HepG2 (cell line): ENCODE data around the gene TNFRSF6B. TPM values are rescaled to one million over a fixed set of nuclear protein-coding genes. Genes with fewer than 3 reads are reported as not detected.

Experiments used
- BCL6 ChIP-seq: IDR thresholded peaks from 2 replicates; pipeline ENCODE4 v1.6.1; 2016; ENCODE audit warnings: missing genetic modification reagents, missing compliant biosample characterization
- CAMTA2 ChIP-seq: sonication (generic); formaldehyde crosslinking; IDR thresholded peaks from 2 replicates; pipeline ENCODE4 v1.4.0; 2020; ENCODE audit warnings: mild to moderate bottlenecking, missing genetic modification reagents, borderline replicate concordance
- CSRNP2 ChIP-seq: sonication (generic); formaldehyde crosslinking; conservative IDR thresholded peaks from 2 replicates; pipeline ENCODE4 v1.8.0; 2022; ENCODE audit warnings: low read depth, missing genetic modification reagents
- GABPB1 ChIP-seq: IDR thresholded peaks from 2 replicates; pipeline ENCODE4 v1.6.1; 2016; ENCODE audit warnings: mild to moderate bottlenecking, missing genetic modification reagents, moderate library complexity, missing compliant biosample characterization
- HOMEZ ChIP-seq: IDR thresholded peaks from 2 replicates; pipeline ENCODE4 v1.6.1; 2016; ENCODE audit warnings: low read depth
- MAFK ChIP-seq, 2 experiments: IDR thresholded peaks in 1 of 2; conservative IDR thresholded peaks in 1 of 2; 2 replicates each; pipeline ENCODE4 v1.6.1; 2011; ENCODE audit warnings: improper control_type of control experiment in 2 of 2, low read length in 2 of 2
- NCOA5 ChIP-seq: sonication (generic); formaldehyde crosslinking; IDR thresholded peaks from 2 replicates; pipeline ENCODE4 v1.4.0; 2020; ENCODE audit warnings: missing genetic modification reagents
- PHF5A ChIP-seq: IDR thresholded peaks from one replicate; pipeline ENCODE4 v1.6.1; 2018; ENCODE audit warnings: low read depth, missing genetic modification reagents; ENCODE audit not compliant: unreplicated experiment
- SCMH1 ChIP-seq: sonication (generic); formaldehyde crosslinking; IDR thresholded peaks from 2 replicates; pipeline ENCODE4 v1.9.0; 2021; ENCODE audit warnings: missing genetic modification reagents, mild to moderate bottlenecking, borderline replicate concordance
- SRSF1 ChIP-seq: fragments of 200-400 bp; formaldehyde crosslinking; optimal IDR thresholded peaks from 2 replicates; pipeline ENCODE3; 2017; ENCODE audit warnings: mild to moderate bottlenecking, low read depth, low read length, moderate library complexity
- UBTF ChIP-seq: sonication (generic); formaldehyde crosslinking; IDR thresholded peaks from 2 replicates; pipeline ENCODE4 v1.4.0; 2020; ENCODE audit warnings: mild to moderate bottlenecking, missing genetic modification reagents
- ZMYM3 ChIP-seq: sonication (generic); formaldehyde crosslinking; IDR thresholded peaks from 2 replicates; pipeline ENCODE4 v1.5.1; 2020; ENCODE audit warnings: mild to moderate bottlenecking, missing genetic modification reagents
- ZMYM4 ChIP-seq: sonication (generic); formaldehyde crosslinking; IDR thresholded peaks from 2 replicates; pipeline ENCODE4 v1.8.1; 2023; ENCODE audit warnings: mild to moderate bottlenecking, missing genetic modification reagents
- ZNF234 ChIP-seq: sonication (generic); formaldehyde crosslinking; conservative IDR thresholded peaks from 2 replicates; pipeline ENCODE4 v1.5.1; 2020; ENCODE audit warnings: mild to moderate bottlenecking, missing genetic modification reagents
- ZNF331 ChIP-seq: sonication (generic); formaldehyde crosslinking; IDR thresholded peaks from 2 replicates; pipeline ENCODE4 v1.4.0; 2020; ENCODE audit warnings: missing genetic modification reagents
- ZNF362 ChIP-seq: sonication (generic); formaldehyde crosslinking; IDR thresholded peaks from 2 replicates; pipeline ENCODE4 v1.4.0; 2020; ENCODE audit warnings: missing genetic modification reagents, mild to moderate bottlenecking, borderline replicate concordance
- ZNF615 ChIP-seq: sonication (generic); formaldehyde crosslinking; IDR thresholded peaks from 2 replicates; pipeline ENCODE4 v1.5.0; 2020; ENCODE audit warnings: mild to moderate bottlenecking, missing genetic modification reagents, borderline replicate concordance
- ZNF709 ChIP-seq: sonication (generic); formaldehyde crosslinking; IDR thresholded peaks from 2 replicates; pipeline ENCODE4 v1.5.0; 2020; ENCODE audit warnings: mild to moderate bottlenecking, missing genetic modification reagents
- ZNF746 ChIP-seq: sonication (generic); formaldehyde crosslinking; IDR thresholded peaks from 2 replicates; pipeline ENCODE4 v1.8.0; 2022; ENCODE audit warnings: mild to moderate bottlenecking, missing genetic modification reagents
- polyA plus RNA-seq, 8 experiments: library from polyadenylated mRNA; depleted of rRNA in 3 of 8; stranded (reverse) in 7 of 8; unstranded in 1 of 8; fragments of >200 nt; fragmentation: Illumina TruSeq in 4 of 8; extraction: Trizol in 4 of 8; gene quantifications; 2 replicates each; pipeline versions ENCODE4 v1.2.1 to v1.2.3, GENCODE V29; 2011 to 2016; ENCODE audit warnings: low read depth in 4 of 8, missing spikeins in 1 of 8, mixed read lengths in 1 of 8; ENCODE audit not compliant: insufficient read depth in 1 of 8
- total RNA-seq, 5 experiments: library from RNA; depleted of rRNA; stranded (reverse); fragments of >200 nt; fragmentation: Illumina TruSeq; extraction: Trizol; gene quantifications; 2 replicates each; pipeline ENCODE4 v1.2.3, GENCODE V29; 2016; ENCODE audit warnings: low read depth in 1 of 5

TNFRSF6B gene
- total and polyA plus RNA-seq, 2 of the 13 experiments (the other 11 are each of a cell fraction or from before 2014, with no cell fraction given) = 0.24 TPM; not detected in 1

- TF ChIP-seq HOMEZ (CRISPR knock-in tag) = 0 out of 2 replicates have a peak, but pooled peaks have one; percentile 16
- peak; percentile 87 for TF ChIP-seq BCL6
- no peak for TF ChIP-seq ZNF615 (CRISPR knock-in tag)
- no peak for TF ChIP-seq MAFK (conservative IDR thresholded peaks at IDR 0.05 in 1 of 2, IDR thresholded peaks at IDR 0.05 in 1 of 2; ENCODE audit: low read length in 2 of 2)
- peak; percentile 92 for TF ChIP-seq SRSF1
- TF ChIP-seq ZNF362 = no peak; the same call in 1 of the 2 replicates
- TF ChIP-seq CSRNP2 = no peak; the same call in 1 of the 2 replicates
- peak; percentile 82 for TF ChIP-seq GABPB1 (CRISPR knock-in tag)
- TF ChIP-seq ZNF746 (CRISPR knock-in tag) = peak; percentile 99
- TF ChIP-seq UBTF = peak; percentile 97
- TF ChIP-seq ZMYM4 (CRISPR knock-in tag) = peak; percentile 76
- TF ChIP-seq SCMH1 (CRISPR knock-in tag) = no peak
- TF ChIP-seq PHF5A = no peak
- TF ChIP-seq CAMTA2 (CRISPR knock-in tag) = no peak
- 0 out of 2 replicates have a peak, but pooled peaks have one; percentile 94 for TF ChIP-seq ZNF234 (CRISPR knock-in tag)
- TF ChIP-seq ZNF331 (CRISPR knock-in tag) = peak; percentile 97
- TF ChIP-seq ZMYM3 (CRISPR knock-in tag) = peak; percentile 59
- no peak for TF ChIP-seq NCOA5
- peak; percentile 92 for TF ChIP-seq ZNF709 (CRISPR knock-in tag)
These were observed 42.9 kb downstream of the TNFRSF6B start, which contains the start of gene SLC2A4RG (continued) for GRCh38 chr20:63739130-63740069.
